Stimulated activated CD8-positive, alpha-beta memory T cell treated with anti-CD3 and anti-CD28 coated beads, Interleukin-7, amount 100 ng/mL, for 4 hours (primary cell): ENCODE results near the gene TLR6.

Experiments
- DNase-seq, 2 donors: peaks; one replicate each; pipeline ENCODE4 v3.0.0-alpha.2; 2020; ENCODE audit warnings: low read depth in 2 of 2

The TLR6 gene

DNA sequence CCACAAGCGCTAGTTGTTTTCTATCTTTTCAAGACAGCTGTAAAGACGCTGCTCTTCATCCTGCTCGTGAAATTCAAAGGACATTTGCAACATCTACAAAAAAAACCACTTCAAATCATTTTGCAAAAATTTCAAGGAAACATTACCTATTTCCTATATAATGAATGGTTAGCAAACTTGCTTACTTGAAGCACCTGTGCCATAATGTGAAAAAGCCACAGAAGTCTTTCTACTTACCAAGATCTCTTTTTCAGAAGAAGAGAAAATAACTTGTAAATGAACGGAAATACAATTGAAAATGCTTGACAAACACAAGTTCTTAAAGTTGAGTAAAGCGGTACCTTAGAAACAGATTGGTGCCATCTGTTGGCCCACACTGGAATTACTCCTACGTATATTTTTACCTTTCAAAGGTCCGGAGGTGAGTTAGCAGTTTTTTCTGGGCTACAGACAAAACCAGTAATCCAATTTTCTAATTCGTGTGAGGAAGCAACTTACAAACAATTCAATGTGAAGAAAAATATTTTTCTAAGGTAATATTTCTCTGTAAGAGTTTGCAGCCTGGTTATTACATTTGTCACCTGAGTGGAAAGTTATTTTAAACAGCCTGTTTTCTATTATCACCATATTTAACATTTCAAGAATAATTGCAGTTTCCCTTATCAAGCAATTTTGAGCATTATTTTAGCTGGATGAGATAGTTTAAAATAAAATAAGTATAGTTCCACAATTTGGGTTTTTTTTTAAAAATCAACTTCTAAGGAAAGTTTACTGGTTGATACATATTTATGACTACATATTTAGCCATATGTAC lies at the start of gene TLR6:
TSS of gene TLR6 (minus strand) at position 294 of the 814 bp plus-strand sequence. CDS start 27,344 bp downstream, outside the sequence.
- DNase-seq: peak; percentile 18 to 48

DNA sequence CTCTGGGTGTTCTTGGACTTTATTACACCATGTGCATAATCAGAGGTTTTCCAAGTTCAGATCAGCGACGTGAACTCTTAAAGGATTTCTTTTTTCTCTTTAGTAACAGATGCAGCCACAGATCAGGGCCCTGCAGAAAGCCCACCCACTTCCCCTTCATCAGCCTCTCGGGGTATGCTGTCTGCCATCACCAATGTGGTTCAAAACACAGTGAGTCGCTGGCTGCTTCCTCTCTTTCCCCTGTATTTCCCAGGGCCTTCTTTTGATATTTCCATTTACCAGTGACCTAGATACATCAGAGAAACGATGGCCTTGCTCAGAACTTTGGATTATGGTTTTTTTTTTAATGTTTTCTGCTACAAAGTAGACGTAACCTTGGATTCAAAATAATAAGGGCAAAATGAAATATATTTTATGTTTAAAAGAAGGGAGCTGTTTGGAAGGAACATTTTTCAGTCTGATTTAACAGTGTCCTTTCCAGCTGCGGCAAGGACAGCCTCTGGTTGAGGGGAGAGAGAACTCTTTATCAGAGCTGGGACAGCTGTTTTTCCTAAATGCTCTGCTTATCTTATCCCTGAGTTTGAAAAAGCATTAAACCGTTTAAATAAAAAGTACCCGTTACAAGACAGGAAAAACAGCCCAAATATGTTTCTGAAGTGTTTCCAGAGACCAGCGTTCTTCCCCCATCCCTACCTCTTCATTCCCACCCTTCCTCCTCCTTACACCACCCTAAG lies 49.2 kb upstream of the TLR6 start:
- DNase-seq: no peak

DNA sequence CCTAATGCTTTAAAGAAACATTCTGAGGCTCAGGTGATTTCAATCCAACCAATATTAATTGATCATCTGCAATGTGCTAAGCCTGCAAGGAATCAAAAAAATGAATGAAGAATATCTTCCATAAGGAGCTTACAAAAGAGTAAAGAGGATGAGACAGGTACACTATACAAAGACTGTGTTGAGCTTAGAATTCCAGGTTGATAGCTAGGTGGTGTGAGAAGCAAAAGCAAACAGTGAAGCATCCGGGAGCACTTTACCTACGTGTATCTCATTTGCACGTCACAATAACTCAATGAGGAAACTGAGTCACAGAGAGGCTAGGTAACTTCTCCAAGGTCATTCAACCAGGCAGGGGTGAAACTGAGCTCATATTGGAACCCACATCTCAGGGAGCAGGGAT lies 48.1 kb upstream of the TLR6 start:
- no peak for DNase-seq

DNA sequence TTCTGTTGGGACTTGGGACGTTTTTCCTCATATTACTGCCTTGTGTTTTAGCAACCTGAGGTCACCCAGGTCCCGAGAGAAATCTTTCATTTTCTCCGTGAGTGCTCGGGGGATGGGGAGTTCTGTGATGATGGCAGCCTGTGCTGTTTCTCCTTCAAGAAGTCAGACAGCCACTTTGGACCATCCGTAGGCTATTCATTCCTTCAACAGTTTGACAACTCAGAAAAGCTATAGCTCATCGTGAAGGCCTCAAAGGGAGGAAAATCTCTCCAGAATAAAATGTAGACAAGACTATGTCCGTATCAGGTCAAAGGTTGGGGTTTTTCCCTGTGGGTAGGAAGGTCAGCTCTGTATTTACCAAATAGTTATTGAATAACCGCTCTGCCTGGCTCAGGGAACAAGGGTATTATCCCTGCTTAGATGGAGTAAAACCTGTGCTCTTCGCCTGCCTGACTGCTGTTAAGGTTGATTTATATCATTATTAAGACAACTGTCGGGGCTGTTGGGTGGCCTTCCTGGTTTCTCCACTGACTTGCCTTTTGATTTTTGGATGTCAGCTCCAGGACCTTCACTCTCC lies 47.6 kb upstream of the TLR6 start:
- DNase-seq: no peak

- DNase-seq: no peak
These were observed 46.1 kb upstream of the TLR6 start for GRCh38 chr4:38902695-38903094.

DNA sequence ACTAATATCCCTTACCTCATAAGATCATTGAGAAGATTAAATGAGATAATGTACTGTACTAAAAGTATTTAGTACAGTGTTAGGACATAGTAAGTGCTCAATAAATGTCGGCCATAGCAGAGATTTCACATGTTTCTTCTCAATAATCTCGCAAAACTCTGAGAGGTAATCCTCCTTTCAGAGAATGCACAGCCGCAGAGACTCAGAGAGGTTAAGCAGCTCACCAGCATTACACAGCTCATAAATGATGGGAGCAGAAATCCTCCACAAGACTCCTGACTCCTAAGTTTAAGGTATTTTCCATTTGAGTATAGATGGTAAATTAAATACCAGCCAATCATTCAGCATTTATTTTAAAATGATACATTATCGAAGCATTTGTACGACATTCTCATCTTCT lies 45.6 kb upstream of the TLR6 start:
- DNase-seq: no peak

- DNase-seq: no peak
These were observed 41.6 kb upstream of the TLR6 start for GRCh38 chr4:38898245-38898644.

- DNase-seq: no peak
These were observed 40.3 kb upstream of the TLR6 start for GRCh38 chr4:38896940-38897339.

- no peak for DNase-seq
These were observed 37.8 kb upstream of the TLR6 start for GRCh38 chr4:38894322-38894982.

- DNase-seq: no peak
These were observed 34.7 kb upstream of the TLR6 start for GRCh38 chr4:38891051-38891983.

- no peak for DNase-seq
These were observed 32.5 kb upstream of the TLR6 start for GRCh38 chr4:38889143-38889542.

GRCh38 chr4:38884254-38884653 lies 27.6 kb upstream of the TLR6 start:
- no peak for DNase-seq

- DNase-seq: no peak
These were observed 20.0 kb upstream of the TLR6 start for GRCh38 chr4:38876636-38877035.

DNA sequence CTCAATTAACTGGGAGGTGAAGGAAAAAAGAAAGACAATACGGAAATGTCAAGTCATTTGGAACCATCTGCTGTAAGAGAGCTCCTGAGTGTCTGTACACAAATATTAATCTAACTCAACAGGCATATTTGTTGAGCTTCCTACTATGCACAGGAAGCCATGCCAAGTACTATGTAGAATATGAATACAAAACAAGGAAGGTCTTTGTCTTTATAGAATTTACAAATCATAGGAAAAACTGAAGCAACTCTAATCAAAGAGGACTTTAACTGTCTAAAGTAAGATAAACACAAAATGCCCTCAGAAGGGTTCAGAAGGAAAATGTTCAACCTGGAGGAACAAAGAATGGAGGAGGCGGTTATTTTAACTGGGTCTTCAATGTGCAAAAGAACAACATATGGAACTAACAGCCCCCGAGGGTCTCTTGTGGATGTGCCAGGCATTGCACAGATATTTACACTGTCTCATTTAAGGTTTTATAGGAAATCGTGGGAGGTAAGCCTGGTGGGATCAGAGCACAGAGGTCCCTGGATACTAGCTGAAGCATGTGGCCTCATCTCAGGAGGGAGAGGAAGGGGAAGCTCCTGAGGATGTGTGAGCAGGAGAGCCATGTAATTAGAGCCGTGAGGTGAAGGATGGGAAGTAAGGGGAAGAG lies 16.8 kb upstream of the TLR6 start:
- DNase-seq: no peak

DNA sequence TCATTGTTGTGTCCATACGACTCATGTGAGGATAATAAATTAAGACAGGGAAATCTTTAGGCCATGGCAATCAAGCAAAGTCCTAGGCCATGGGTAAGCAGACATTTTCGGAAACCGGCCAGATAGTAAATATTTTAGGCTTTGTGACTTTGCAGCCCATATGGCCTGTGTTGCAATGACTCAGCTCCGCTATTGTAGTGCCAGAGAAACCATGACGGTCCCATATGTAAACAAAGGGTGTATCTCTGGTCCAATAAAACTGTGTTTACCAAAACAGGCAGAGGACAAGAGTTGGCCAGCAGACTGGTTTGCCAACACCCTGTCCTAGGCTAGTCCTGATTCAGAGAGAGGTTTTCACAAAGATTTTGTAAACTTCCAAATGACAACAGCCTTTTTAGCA lies 16.0 kb upstream of the TLR6 start:
- DNase-seq: no peak

DNA sequence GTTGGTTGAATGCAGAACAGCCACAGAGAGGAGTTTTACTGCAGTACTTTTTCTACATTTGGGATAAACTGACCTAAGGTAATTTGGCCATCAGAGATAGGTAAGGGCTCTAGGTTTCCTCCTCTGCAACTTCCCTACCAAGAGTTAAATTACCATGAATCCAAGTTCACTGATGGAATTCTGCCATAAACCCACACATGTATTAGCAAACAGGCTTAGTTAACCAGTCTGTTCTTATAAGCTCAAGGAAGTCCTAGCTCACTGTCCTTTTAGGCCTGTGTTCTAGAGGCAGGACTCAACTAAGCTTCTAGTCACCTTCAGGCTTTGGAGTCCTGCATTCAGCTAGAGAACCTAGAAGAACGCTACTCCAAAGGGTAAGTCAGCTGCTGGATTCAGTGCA lies 15.0 kb upstream of the TLR6 start:
- DNase-seq: no peak

DNA sequence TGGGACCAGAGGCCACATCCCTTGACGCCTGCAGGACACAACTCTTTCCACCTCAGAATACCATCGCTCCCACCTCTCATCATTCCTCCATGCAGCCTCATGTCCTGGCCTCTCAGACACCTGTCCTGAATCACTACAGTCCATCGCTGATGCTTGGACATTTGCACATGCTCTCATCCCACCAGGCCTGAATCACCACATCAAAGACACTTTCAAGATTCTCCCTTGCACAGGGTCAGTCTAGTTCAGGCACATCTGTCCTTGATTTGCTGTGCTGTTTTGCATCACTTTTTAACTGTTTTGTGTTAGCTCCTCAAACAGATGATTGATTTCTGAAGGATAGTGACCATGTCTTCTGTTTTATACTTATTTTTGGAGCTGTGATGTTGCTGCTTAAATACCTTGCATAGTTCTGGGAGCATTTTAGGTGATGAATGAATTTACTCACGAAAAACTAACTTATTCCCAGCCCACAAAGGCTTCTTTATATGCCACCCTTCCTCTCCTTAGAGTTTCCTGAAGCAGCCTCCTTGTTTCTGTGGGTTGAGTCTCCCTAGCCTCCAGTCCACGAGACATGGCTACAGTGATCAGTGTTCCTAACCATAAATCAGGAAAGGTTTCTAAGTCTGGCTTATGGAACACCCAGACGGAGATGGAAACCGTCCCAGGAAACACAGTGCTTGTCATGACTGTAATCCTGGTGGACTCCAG lies 13.6 kb upstream of the TLR6 start:
- no peak for DNase-seq

DNA sequence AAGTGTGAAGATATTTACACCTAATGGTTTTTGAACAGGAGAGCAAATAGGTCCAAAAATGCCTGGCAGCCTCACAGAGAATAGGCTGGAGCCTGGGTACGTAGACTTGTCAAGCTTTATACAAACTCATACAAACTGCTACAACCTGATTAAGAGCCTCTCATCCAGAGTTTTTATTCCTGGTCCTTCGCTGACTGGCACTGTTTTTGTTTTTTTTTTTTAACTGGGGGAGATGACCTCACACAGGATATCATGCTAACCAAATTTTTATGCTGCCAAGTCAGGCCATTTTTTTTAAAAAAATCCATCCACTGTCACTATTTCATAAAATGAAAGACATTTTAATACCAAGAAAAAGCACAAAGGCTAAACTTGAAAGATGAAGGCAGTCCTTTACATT lies 12.9 kb upstream of the TLR6 start:
- no peak for DNase-seq

GRCh38 chr4:38868059-38868960 lies 11.7 kb upstream of the TLR6 start:
- DNase-seq: no peak
